K562 (cell line): ENCODE data around the gene CPSF4L. TPM values are rescaled to one million over a fixed set of nuclear protein-coding genes. Genes with fewer than 3 reads are reported as not detected.
A peak's percentile ranks its signal among the peaks of the same experiment; 100 is the strongest.

Experiments used
- BRD9 ChIP-seq: fragments of 450-650 bp; IDR thresholded peaks from 2 replicates; pipeline ENCODE4 v1.6.1; 2018; ENCODE audit warnings: low read depth; ENCODE audit not compliant: partially characterized antibody
- CTBP1 ChIP-seq: fragments of 450-650 bp; IDR thresholded peaks from 2 replicates; pipeline ENCODE4 v1.6.1; 2016; ENCODE audit warnings: borderline replicate concordance
- ELF4 ChIP-seq: fragments of 450-650 bp; formaldehyde crosslinking; IDR thresholded peaks from 2 replicates; pipeline ENCODE4 v1.4.0; 2022; ENCODE audit warnings: missing genetic modification characterization
- ESRRA ChIP-seq: fragments of 450-650 bp; IDR thresholded peaks from 2 replicates; pipeline ENCODE4 v1.6.1; 2014; ENCODE audit warnings: low read depth, mild to moderate bottlenecking, moderate library complexity, borderline replicate concordance
- GABPA ChIP-seq: fragments of 200-800 bp; sonication (Bioruptor generic); conservative IDR thresholded peaks from 2 replicates; pipeline ENCODE4 v1.6.1; 2016; ENCODE audit warnings: low read depth, missing genetic modification characterization, missing compliant biosample characterization
- NONO ChIP-seq, 2 experiments: fragments of 200-400 bp in 1 of 2; fragments of 450-650 bp in 1 of 2; formaldehyde crosslinking in 1 of 2; IDR thresholded peaks; 2 replicates each; pipeline ENCODE4 v1.6.1; 2017; ENCODE audit warnings: low read depth in 2 of 2, mild to moderate bottlenecking in 2 of 2, moderate library complexity in 2 of 2, low read length in 1 of 2
- RBM22 ChIP-seq: fragments of 200-400 bp; formaldehyde crosslinking; IDR thresholded peaks from 2 replicates; pipeline ENCODE4 v1.6.1; 2018; ENCODE audit warnings: low read length, low read depth; ENCODE audit not compliant: poor library complexity, severe bottlenecking
- RBM34 ChIP-seq: fragments of 200-400 bp; formaldehyde crosslinking; IDR thresholded peaks from 2 replicates; pipeline ENCODE4 v1.6.1; 2018; ENCODE audit warnings: low read length, borderline replicate concordance; ENCODE audit not compliant: insufficient read depth
- RCOR1 ChIP-seq, 2 experiments: IDR thresholded peaks; 2 replicates each; pipeline ENCODE4 v1.6.1; 2012; ENCODE audit warnings: low read depth in 2 of 2, low read length in 2 of 2, borderline replicate concordance in 1 of 2, improper control_type of control experiment in 1 of 2
- SIN3B ChIP-seq: fragments of 450-650 bp; IDR thresholded peaks from 2 replicates; pipeline ENCODE4 v1.6.1; 2017; ENCODE audit warnings: low read depth, mild to moderate bottlenecking, moderate library complexity
- SP1 ChIP-seq: sonication (generic); formaldehyde crosslinking; IDR thresholded peaks from 2 replicates; pipeline ENCODE4 v1.8.1; 2022; ENCODE audit warnings: mild to moderate bottlenecking, missing genetic modification reagents
- ZBTB11 ChIP-seq, 3 experiments: fragments of 200-800 bp in 1 of 3; fragments of 250-450 bp in 1 of 3; fragments of 450-650 bp in 1 of 3; sonication (Bioruptor Pico) in 1 of 3; sonication (Bioruptor generic) in 1 of 3; formaldehyde crosslinking in 1 of 3; IDR thresholded peaks; 2 replicates each; pipeline versions ENCODE4 v1.6.1 to v1.8.0; 2016 to 2022; ENCODE audit warnings: mild to moderate bottlenecking in 2 of 3, missing genetic modification characterization in 2 of 3, missing compliant biosample characterization in 1 of 3, moderate library complexity in 1 of 3
- ZBTB40 ChIP-seq, 2 experiments: fragments of 450-650 bp in 1 of 2; sonication (generic) in 1 of 2; formaldehyde crosslinking in 1 of 2; IDR thresholded peaks; 2 replicates each; pipeline versions ENCODE4 v1.7.1 to v1.9.0; 2016 to 2022; ENCODE audit warnings: inconsistent platforms in 1 of 2, mild to moderate bottlenecking in 1 of 2, missing genetic modification reagents in 1 of 2
- polyA plus RNA-seq, 8 experiments: library from polyadenylated mRNA; depleted of rRNA in 4 of 8; stranded (reverse) in 5 of 8; unstranded in 3 of 8; fragments of >200 nt; fragmentation: Nextera tagmentation in 2 of 8; fragmentation: Illumina TruSeq in 1 of 8; extraction: Ambion mirVana in 2 of 8; extraction: Trizol in 1 of 8; gene quantifications; 2 replicates each; pipeline versions ENCODE4 v1.2.1 to v1.2.3, GENCODE V29; 2011 to 2014; ENCODE audit warnings: inconsistent platforms in 1 of 8, missing spikeins in 1 of 8
- total RNA-seq, 7 experiments: library from RNA; depleted of rRNA in 6 of 7; stranded (reverse); fragments of >200 nt in 6 of 7; fragmentation: Illumina TruSeq in 2 of 7; extraction: Trizol in 2 of 7; gene quantifications; 2 replicates each; pipeline versions ENCODE4 v1.2.1 to v1.2.3, GENCODE V29; 2011 to 2021; ENCODE audit warnings: low replicate concordance in 1 of 7

The CPSF4L gene
- total and polyA plus RNA-seq, 9 of the 15 experiments (the other 6 are each of a cell fraction or from before 2014, with no cell fraction given): not detected

GRCh38 chr17:73231841-73232586 lies 29.7 kb downstream of the CPSF4L start (continued):
- TF ChIP-seq ZBTB11 (CRISPR knock-in tag; IDR thresholded peaks at IDR 0.05) (peak in 1 of 3 experiments; percentile 72; a peak in 2 of 6 replicates), RBM34 (no peak), SP1 (peak; percentile 83), ZBTB40 (IDR thresholded peaks at IDR 0.05) (peak; percentile 68; the same call in 1 of the 2 replicates), ZBTB40 (CRISPR knock-in tag; IDR thresholded peaks at IDR 0.05) (no peak), ELF4 (0 out of 2 replicates have a peak, but pooled peaks have one; percentile 5), CTBP1 (peak; percentile 52), ESRRA (peak; percentile 50; the same call in 1 of the 2 replicates), RCOR1 (IDR thresholded peaks at IDR 0.05; ENCODE audit: borderline replicate concordance in 1 of 2, low read depth in 2 of 2, low read length in 2 of 2) (0 out of 4 replicates have a peak, but pooled peaks of 1 of the 2 experiments have one; percentile 21), RBM22 (peak; percentile 31), BRD9 (peak; percentile 12), SIN3B (peak; percentile 20; the same call in 1 of the 2 replicates), GABPA (tag) (peak; percentile 87), NONO (IDR thresholded peaks at IDR 0.05; ENCODE audit: low read depth in 2 of 2, low read length in 1 of 2) (peak in 1 of 2 experiments; percentile 53; a peak in 1 of 4 replicates)
